ENCODE measurements around the gene NFE2L3. TPM values are rescaled to one million over a fixed set of nuclear protein-coding genes. Genes with fewer than 3 reads are reported as not detected.

Gene NFE2L3
- total and polyA plus RNA-seq, 7 experiments from 2014 or later: 1.1 to 49.5 (median 4.5) TPM

DNA sequence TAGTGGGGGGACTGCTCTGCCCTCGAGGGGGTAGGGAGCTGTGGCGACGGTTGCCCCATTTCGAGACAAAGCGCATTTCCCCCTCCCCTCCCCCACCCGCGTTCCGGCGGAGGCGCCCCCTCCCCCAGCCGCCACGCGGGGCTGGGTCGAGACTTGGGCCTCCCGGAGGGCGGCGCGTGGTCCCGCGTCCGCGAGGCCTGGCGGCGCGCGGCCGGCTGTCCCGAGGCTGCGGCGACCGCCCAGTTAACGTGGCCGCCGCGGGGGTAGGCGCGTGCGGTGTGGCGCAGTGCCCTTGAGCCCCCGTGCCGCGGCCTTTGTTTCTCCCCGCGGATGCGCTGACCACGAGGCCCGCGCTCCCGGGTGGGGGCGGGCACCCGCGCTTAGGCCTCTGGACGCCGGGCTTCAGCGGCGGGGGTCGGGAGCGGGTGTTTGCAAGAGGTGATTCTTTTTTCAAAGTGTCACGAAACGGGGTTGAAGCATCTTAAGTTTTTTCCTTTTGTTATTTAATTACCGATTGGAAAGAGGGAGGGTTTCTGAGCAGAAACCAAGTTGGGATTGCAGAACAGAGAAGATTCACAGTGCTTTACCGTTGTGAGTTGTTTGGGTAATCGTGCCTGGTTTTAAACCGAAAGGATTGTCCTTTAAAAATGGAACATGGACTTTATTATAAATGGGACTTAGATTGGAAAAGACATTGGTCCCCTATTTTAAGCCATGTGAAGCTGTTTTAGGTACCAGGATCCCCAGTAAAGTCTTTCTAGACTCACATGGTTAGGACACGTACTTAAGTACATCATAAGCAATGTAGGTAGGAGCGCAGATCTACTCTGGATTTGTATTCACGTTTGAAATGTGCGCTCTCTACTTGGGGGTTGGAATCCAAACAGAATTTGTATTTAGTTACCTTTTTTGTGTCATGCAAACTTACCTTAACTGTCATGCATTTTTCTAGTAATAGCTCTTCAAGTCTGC is 50.3 kb downstream of the NFE2L3 start:
- DNase-seq (peak in 6 of 9 donors; percentile 58 to 69 (median 64)), ATAC-seq (no peak)
- Mint-ChIP-seq H3K27me3 (peaks cover 0 to 9% (median 0%) of the 10 kb centered on the region in 5 donors), H3K4me3 (peak overlapping the region; percentile 87 to 100 (median 95)), H3K4me1 (peaks cover 28 to 60% (median 53%) of the 10 kb centered on the region in 7 donors), H3K9me3 (peaks cover 0 to 17% (median 0%) of the 10 kb centered on the region in 11 donors), H3K36me3 (peaks cover 11 to 53% (median 39%) of the 10 kb centered on the region in 5 donors), H3K27ac (peak overlapping the region; percentile 83 to 100 (median 89))
- peak overlapping the region; percentile 97 for H3K27ac ChIP-seq (ENCODE audit: low read depth, low read length)
- ChIA-PET CTCF (interaction anchor here (0.5 to 0.6 kb wide), 2 partner anchors 85 to 90 kb away, joined by 4 read pairs; no protein-coding TSS in a partner anchor), POLR2A (interaction anchor here (0.6 to 13.1 kb wide), 23 partner anchors 10 to 308 kb away, joined by 3 to 289 read pairs (median 5); partner anchors contain the start of genes NFE2L3 and SNX10)
- H3K9me3 ChIP-seq (ENCODE audit: control insufficient read depth in 2 of 3, low read length in 3 of 3): no peaks in the 10 kb centered on the region
- no peaks in the 10 kb centered on the region for H3K27me3 ChIP-seq (ENCODE audit: control insufficient read depth in 2 of 2, insufficient read depth in 2 of 2, low read length in 2 of 2)
- H3K4me1 ChIP-seq (ENCODE audit: control insufficient read depth in 2 of 2, insufficient read depth in 2 of 2, low read length in 2 of 2): peaks cover 13 to 24% of the 10 kb centered on the region in 2 donors
- intact Hi-C loops (cut with micrococcal nuclease): loop anchor here in 1 of 2 donors (1.0 to 5.0 kb wide), 5 partner anchors 163 to 1220 kb away; partner anchors contain the start of genes HOXA10, HOXA7 and OSBPL3
- H3K36me3 ChIP-seq (ENCODE audit: control insufficient read depth in 2 of 3, insufficient read depth in 3 of 3, low read length in 3 of 3): peaks cover 2 to 41% (median 14%) of the 10 kb centered on the region in 3 experiments
- peak overlapping the region; percentile 99 for H3K4me3 ChIP-seq (ENCODE audit: low read length)

DNA sequence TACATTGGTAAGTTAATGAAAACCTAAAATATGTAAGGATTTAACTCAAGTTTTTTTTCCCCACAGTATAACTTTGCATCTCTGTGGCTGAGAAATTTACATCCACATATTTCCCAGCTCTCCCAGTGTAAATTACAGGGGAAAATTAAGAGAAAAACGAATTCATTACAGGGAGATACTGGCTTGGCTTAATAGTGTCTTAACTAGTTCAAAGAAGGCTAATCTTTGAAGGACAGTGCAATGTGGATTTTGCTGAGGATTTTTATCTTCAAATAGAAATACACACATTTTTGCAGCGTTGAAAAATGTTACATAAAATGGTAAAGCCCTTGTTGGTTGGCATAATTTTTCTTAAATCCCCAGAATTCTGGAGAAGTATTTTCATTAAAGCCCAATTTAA is 51.0 kb downstream of the NFE2L3 start:
- intact Hi-C loops (cut with micrococcal nuclease): loop anchor here in 1 of 2 donors (5.0 kb wide), 4 partner anchors 464 to 1221 kb away; partner anchors contain the start of genes HOXA10, HOXA7 and OSBPL3
- ATAC-seq (no peak), DNase-seq (no peak)
- H3K9me3 Mint-ChIP-seq: peaks cover 0 to 17% (median 0%) of the 10 kb centered on the region in 11 donors
- peaks cover 26 to 56% (median 51%) of the 10 kb centered on the region in 7 donors for H3K4me1 Mint-ChIP-seq
- CTCF ChIA-PET: interaction anchor here (0.6 kb wide), 1 partner anchor 90 kb away, joined by 4 read pairs; no protein-coding TSS in a partner anchor
- Histone ChIP-seq H3K27ac (ENCODE audit: low read depth, low read length) (peak overlapping the region; percentile 97), H3K27me3 (ENCODE audit: control insufficient read depth in 2 of 2, insufficient read depth in 2 of 2, low read length in 2 of 2) (no peaks in the 10 kb centered on the region), H3K9me3 (ENCODE audit: control insufficient read depth in 2 of 3, low read length in 3 of 3) (no peaks in the 10 kb centered on the region), H3K4me3 (ENCODE audit: low read length) (peak overlapping the region; percentile 99), H3K4me1 (ENCODE audit: control insufficient read depth in 2 of 2, insufficient read depth in 2 of 2, low read length in 2 of 2) (peaks cover 8 to 21% of the 10 kb centered on the region in 2 donors), H3K36me3 (ENCODE audit: control insufficient read depth in 2 of 3, insufficient read depth in 3 of 3, low read length in 3 of 3) (peaks cover 0 to 44% (median 15%) of the 10 kb centered on the region in 3 experiments)
- peak overlapping the region; percentile 76 to 100 (median 92) for H3K4me3 Mint-ChIP-seq
- peaks cover 0 to 9% (median 0%) of the 10 kb centered on the region in 5 donors for H3K27me3 Mint-ChIP-seq
- H3K27ac Mint-ChIP-seq: peak overlapping the region; percentile 83 to 92 (median 88)
- peaks cover 11 to 51% (median 39%) of the 10 kb centered on the region in 5 donors for H3K36me3 Mint-ChIP-seq
- POLR2A ChIA-PET: interaction anchor here (0.8 to 13.1 kb wide), 10 partner anchors 11 to 124 kb away, joined by 3 to 289 read pairs (median 20); partner anchors contain the start of genes NFE2L3 and SNX10

DNA sequence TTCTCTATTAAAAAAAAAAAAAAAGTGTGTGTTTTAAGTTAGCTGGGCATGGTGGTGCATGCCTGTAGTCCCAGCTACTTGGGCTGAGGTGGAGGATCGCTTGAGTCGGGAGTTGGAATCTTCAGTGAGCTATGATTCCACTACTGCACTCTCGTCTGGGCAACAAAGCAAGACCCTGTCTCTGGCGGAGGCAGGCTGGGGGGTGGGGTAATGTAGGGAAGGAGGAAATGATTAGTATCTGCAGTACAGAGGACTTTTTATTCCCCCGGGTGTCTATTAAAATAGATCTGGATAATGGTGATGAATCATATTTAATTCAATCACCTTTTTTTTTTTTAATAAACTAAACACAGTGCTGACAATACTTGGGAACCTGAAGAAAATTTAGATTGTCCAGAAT is 56.0 kb downstream of the NFE2L3 start:
- Mint-ChIP-seq H3K27ac (peak overlapping the region in 4 of 9 donors; percentile 21 to 82 (median 60)), H3K4me3 (no peak overlapping the region), H3K9me3 (no peaks in the 10 kb centered on the region), H3K27me3 (no peaks in the 10 kb centered on the region), H3K36me3 (peaks cover 7 to 51% (median 41%) of the 10 kb centered on the region in 5 donors), H3K4me1 (peaks cover 32 to 67% (median 57%) of the 10 kb centered on the region in 7 donors)
- ChIA-PET CTCF (interaction anchor here (0.6 to 1.1 kb wide), 4 partner anchors 10 to 78 kb away, joined by 3 to 5 read pairs (median 3); no protein-coding TSS in a partner anchor), POLR2A (interaction anchor here (0.7 kb wide), 1 partner anchor 12 kb away, joined by 3 read pairs; no protein-coding TSS in a partner anchor)
- Histone ChIP-seq H3K36me3 (ENCODE audit: control insufficient read depth in 2 of 3, insufficient read depth in 3 of 3, low read length in 3 of 3) (peaks cover 6 to 63% (median 27%) of the 10 kb centered on the region in 3 experiments), H3K4me3 (ENCODE audit: low read length) (no peak overlapping the region), H3K9me3 (ENCODE audit: control insufficient read depth in 2 of 3, low read length in 3 of 3) (no peaks in the 10 kb centered on the region), H3K27ac (ENCODE audit: low read depth, low read length) (no peak overlapping the region), H3K4me1 (ENCODE audit: control insufficient read depth in 2 of 2, insufficient read depth in 2 of 2, low read length in 2 of 2) (peaks cover 8 to 21% of the 10 kb centered on the region in 2 donors), H3K27me3 (ENCODE audit: control insufficient read depth in 2 of 2, insufficient read depth in 2 of 2, low read length in 2 of 2) (no peaks in the 10 kb centered on the region)
- no peak for ATAC-seq
- intact Hi-C loops (cut with micrococcal nuclease): no loop called here
- DNase-seq: no peak

DNA sequence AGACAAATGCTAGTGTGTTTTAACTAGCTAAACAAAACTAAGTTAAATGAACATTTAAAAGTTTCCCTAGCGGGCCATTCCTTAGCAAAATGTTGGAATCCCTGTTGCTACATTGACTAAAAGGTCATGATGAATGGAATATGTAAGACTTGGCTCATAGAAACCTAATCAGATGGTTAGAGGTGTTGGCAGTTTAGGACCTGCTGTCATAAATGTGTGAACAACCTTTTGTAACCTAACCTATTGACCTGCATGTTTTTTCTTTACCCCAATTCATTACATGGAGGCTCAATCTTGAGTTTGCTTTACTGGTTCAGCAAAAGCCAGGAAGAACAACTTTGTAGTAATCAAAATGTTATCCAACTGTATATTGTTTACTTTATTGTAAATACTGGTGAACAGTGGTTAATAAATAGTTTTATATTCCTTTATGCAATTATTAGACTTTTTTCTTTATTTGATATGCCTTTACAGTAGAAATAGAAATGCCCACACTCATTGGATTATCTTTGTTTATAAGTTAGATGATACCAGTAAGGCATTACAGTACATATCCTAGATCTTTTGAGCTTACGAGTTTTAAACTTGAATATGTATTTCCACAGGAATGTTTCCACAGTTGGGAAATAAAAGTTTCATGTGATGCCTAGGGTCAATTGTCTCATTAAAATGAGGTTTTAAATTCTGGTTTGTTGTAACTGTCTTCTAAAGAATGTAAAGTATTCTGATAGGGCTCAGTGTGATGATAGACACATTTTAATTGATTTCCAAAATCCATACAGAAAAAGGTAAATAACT is 61.1 kb downstream of the NFE2L3 start:
- Mint-ChIP-seq H3K27me3 (no peaks in the 10 kb centered on the region), H3K9me3 (no peaks in the 10 kb centered on the region), H3K36me3 (peaks cover 3 to 36% (median 31%) of the 10 kb centered on the region in 5 donors), H3K27ac (peak overlapping the region in 1 of 9 donors; percentile 54), H3K4me1 (peaks cover 11 to 22% (median 20%) of the 10 kb centered on the region in 7 donors), H3K4me3 (no peak overlapping the region)
- Histone ChIP-seq H3K36me3 (ENCODE audit: control insufficient read depth in 2 of 3, insufficient read depth in 3 of 3, low read length in 3 of 3) (peaks cover 6 to 43% (median 15%) of the 10 kb centered on the region in 3 experiments), H3K9me3 (ENCODE audit: control insufficient read depth in 2 of 3, low read length in 3 of 3) (no peaks in the 10 kb centered on the region), H3K4me1 (ENCODE audit: control insufficient read depth in 2 of 2, insufficient read depth in 2 of 2, low read length in 2 of 2) (no peaks in the 10 kb centered on the region), H3K4me3 (ENCODE audit: low read length) (no peak overlapping the region), H3K27me3 (ENCODE audit: control insufficient read depth in 2 of 2, insufficient read depth in 2 of 2, low read length in 2 of 2) (no peaks in the 10 kb centered on the region), H3K27ac (ENCODE audit: low read depth, low read length) (no peak overlapping the region)
- POLR2A ChIA-PET: interaction anchor here (0.8 to 1.4 kb wide), 4 partner anchors 8 to 78 kb away, joined by 3 to 8 read pairs (median 4); partner anchors contain the start of genes CBX3 and SNX10
- intact Hi-C loops (cut with micrococcal nuclease): no loop called here
- DNase-seq: no peak
- no peak for ATAC-seq
- CTCF ChIA-PET: no interaction called here

DNA sequence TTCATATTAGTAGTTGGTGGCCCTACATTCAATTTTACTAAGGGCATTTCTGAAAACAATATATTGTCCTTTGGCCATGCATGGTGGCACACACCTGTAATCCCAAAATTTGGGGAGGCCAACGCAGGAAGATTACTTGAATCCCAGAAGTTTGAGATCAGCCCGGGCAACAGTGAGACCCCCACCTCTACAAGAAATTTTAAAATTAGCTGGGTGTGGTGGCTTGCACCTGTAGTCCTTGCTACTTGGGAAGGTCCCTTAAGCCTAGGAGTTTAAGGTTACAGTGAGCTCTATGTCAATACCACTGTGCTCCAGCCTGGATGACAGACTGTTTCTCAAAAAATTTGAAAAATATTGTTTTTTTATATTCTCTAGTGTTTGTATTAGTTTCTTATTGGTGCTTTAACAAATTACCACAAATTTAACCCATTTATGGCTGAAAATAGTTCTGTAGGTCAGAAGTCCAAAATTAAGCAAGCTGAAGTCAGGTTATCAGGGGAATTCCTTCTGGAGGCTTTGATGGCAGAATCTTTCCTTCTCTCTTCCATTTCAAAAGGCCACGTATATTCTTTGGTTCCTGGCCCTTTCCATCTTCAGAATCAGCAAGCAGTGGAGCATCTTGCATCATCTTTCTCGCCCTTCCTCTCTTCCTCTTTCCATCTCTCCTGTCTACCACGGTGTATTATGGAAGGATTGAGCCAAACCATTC is 62.0 kb downstream of the NFE2L3 start:
- DNase-seq (no peak), ATAC-seq (no peak)
- H3K4me3 Mint-ChIP-seq: no peak overlapping the region
- H3K9me3 Mint-ChIP-seq: no peaks in the 10 kb centered on the region
- CTCF ChIA-PET: interaction anchor here (0.6 kb wide), 1 partner anchor 155 kb away, joined by 3 read pairs; no protein-coding TSS in a partner anchor
- peaks cover 3 to 36% (median 31%) of the 10 kb centered on the region in 5 donors for H3K36me3 Mint-ChIP-seq
- intact Hi-C loops (cut with micrococcal nuclease): no loop called here
- H3K4me3 ChIP-seq (ENCODE audit: low read length): no peak overlapping the region
- H3K4me1 ChIP-seq (ENCODE audit: control insufficient read depth in 2 of 2, insufficient read depth in 2 of 2, low read length in 2 of 2): no peaks in the 10 kb centered on the region
- no peaks in the 10 kb centered on the region for H3K27me3 Mint-ChIP-seq
- POLR2A ChIA-PET: interaction anchor here (0.8 to 1.5 kb wide), 7 partner anchors 9 to 78 kb away, joined by 3 to 8 read pairs (median 4); partner anchors contain the start of genes CBX3, HNRNPA2B1 and SNX10
- H3K9me3 ChIP-seq (ENCODE audit: control insufficient read depth in 2 of 3, low read length in 3 of 3): no peaks in the 10 kb centered on the region
- no peak overlapping the region for H3K27ac ChIP-seq (ENCODE audit: low read depth, low read length)
- H3K27ac Mint-ChIP-seq: peak overlapping the region in 3 of 9 donors; percentile 2 to 63 (median 53)
- H3K27me3 ChIP-seq (ENCODE audit: control insufficient read depth in 2 of 2, insufficient read depth in 2 of 2, low read length in 2 of 2): no peaks in the 10 kb centered on the region
- peaks cover 6 to 36% (median 11%) of the 10 kb centered on the region in 3 experiments for H3K36me3 ChIP-seq (ENCODE audit: control insufficient read depth in 2 of 3, insufficient read depth in 3 of 3, low read length in 3 of 3)
- H3K4me1 Mint-ChIP-seq: peaks cover 11 to 22% (median 20%) of the 10 kb centered on the region in 7 donors

Measured in naive thymus-derived CD4-positive, alpha-beta T cell (primary cell).